LNCaP clone FGC (cell line): Measurements from ENCODE around the gene CCNH.

Experiments
- DNase-seq: peaks from one replicate; pipeline ENCODE4 v3.0.0-alpha.2; 2011; ENCODE audit warnings: low read depth
- H3K4me3 ChIP-seq: 2 replicates; pipeline ENCODE4 v1.5.1; 2011; ENCODE audit warnings: mild to moderate bottlenecking, low read depth, low read length, control low read depth
- TF ChIP-seq, protein P1 (sequence below): IDR thresholded peaks from 2 replicates; pipeline ENCODE4 v1.5.1; 2012; ENCODE audit warnings: mild to moderate bottlenecking; ENCODE audit not compliant: control insufficient read depth, insufficient read depth; ENCODE audit errors: extremely low read depth

Gene CCNH

DNA sequence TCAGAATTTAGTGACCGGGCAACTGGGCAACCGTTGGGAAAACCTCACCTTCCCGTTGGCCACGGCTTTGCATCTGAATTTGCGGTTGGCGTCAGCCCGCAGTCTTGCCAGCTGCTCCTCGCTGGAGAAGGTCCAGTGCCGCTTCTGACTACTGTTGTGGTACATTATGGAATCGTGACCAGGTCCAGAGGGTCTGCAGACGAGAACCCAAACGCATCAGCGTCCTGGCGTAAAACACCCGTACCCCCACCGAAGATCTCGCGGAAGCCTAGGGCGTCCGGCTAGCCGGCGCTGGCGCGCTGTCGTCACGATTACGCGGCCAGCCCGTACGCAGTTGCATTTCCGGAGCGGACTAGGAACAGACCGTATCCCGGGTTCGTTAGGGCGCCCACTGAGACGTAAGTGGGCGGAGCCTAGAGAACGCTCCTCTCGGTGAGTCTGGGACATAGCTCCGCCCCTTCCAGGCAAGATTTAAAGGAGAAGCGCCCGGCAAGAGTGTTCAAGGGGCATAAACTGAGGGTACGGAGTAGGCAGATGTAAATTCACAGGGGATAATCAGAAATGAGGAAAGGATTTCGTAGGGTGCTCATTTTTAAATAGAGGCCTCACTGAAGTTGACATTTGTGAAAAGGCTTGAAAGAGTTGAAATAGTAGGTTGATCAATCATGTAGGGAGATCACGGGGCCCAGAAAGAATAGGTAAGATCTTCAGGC is at the start of gene CCNH:
Gene CCNH (minus strand): TSS at position 301 of the 713 bp plus-strand sequence. CDS start 136 bp downstream, at position 165.
- TF ChIP-seq, protein P1, sequence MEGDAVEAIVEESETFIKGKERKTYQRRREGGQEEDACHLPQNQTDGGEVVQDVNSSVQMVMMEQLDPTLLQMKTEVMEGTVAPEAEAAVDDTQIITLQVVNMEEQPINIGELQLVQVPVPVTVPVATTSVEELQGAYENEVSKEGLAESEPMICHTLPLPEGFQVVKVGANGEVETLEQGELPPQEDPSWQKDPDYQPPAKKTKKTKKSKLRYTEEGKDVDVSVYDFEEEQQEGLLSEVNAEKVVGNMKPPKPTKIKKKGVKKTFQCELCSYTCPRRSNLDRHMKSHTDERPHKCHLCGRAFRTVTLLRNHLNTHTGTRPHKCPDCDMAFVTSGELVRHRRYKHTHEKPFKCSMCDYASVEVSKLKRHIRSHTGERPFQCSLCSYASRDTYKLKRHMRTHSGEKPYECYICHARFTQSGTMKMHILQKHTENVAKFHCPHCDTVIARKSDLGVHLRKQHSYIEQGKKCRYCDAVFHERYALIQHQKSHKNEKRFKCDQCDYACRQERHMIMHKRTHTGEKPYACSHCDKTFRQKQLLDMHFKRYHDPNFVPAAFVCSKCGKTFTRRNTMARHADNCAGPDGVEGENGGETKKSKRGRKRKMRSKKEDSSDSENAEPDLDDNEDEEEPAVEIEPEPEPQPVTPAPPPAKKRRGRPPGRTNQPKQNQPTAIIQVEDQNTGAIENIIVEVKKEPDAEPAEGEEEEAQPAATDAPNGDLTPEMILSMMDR = no peak
- H3K4me3 ChIP-seq = peak within 1 kb of the TSS; percentile 83
- DNase-seq = peak; percentile 95

DNA sequence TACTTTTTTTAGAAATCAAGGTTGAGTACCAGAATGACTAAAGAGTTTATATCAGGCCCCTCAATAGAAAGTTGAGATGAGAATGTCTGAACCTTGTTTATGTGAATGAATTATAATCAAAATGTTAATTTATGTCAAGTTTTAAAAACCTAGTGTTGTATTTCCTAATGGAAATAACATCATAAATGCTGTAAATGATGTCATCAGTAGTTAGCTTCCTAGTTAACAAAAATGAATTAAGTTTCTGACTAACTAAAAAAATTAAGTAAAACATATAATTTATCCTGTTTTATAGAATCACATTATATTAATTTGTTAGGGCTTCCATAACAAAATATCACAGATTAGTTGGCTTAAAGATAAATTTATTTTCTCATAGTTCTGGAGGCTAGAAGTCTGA is 45.0 kb upstream of the CCNH start:
- no peak for DNase-seq
- H3K4me3 ChIP-seq = no peak overlapping the region
- TF ChIP-seq, protein P1 = no peak

DNA sequence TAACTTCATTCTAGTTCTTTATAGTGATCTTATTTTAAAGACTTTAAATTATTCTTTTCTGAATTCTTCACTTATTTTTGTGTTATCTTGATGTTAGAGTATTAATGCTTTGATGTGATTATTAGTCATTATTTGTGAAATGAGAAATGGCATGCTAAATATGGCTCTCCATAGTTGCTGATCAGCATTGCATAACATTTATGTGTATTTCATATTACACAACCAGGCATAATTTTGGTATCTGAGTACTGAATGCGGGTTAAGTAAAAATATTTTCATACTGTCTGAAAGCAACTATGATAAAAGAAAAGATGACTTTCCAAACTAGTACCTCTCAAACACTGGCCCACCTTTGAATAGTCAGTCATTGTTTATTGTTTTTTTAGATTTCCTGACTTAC is 41.1 kb upstream of the CCNH start:
- DNase-seq = no peak
- H3K4me3 ChIP-seq = no peak overlapping the region
- TF ChIP-seq, protein P1 = no peak

DNA sequence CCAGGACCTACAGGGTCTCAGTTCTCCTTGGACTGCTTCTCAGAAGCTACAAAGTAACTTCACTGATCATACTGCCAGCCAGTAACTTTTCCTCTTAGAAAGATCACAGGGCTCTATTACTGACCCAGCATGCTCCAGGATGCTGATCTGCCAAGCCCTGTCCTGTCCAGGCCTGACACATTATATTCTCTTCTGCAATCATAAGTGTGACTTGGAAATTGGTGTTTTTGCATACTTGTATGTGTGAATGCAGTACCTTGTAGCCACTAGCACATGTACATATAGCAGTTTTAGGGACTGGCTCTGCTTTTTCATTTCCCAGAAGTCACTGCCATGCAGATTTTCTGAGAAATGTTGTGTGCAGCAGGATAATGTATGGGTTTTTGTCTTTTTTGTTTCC is 40.1 kb upstream of the CCNH start:
- no peak for DNase-seq
- no peak overlapping the region for H3K4me3 ChIP-seq
- TF ChIP-seq, protein P1 = no peak

DNA sequence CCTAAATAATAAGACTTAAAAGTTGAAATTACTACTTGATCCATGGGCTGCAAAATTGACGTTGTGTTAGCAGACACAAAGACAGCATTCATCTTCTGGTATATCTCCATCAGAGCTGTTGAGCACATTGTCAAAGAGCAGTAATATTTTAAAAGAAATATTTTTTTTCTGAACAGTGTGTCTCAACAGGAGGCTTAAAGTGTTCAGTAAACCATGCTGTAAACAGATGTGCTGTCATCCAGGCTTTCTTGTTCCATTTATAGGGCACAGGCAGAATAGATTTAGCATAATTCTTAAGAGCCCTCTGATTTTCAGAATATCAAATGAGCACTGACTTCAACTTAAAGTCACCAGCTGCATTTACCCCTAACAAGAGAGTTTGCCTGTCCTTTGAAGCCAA is 29.7 kb upstream of the CCNH start:
- H3K4me3 ChIP-seq = no peak overlapping the region
- TF ChIP-seq, protein P1 = no peak
- DNase-seq = no peak

DNA sequence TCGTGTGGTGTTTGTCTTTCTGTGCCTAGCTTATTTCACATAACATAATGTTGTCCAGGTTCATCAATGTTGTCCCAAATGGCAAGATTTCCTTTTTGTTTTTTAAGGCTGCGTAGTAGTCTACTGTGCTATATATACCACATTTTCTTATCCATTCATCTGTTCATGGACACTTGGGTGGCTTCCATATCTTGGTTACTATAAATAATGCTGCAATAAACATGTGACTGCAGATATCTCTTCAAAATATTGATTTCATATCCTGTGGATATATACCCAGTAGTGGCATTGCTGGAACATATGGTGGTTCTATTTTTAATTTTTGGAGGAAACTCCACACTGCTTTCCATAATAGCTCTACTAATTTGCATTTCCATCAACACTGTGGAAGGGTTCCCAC is 25.5 kb upstream of the CCNH start:
- TF ChIP-seq, protein P1 = no peak
- H3K4me3 ChIP-seq = no peak overlapping the region
- no peak for DNase-seq

DNA sequence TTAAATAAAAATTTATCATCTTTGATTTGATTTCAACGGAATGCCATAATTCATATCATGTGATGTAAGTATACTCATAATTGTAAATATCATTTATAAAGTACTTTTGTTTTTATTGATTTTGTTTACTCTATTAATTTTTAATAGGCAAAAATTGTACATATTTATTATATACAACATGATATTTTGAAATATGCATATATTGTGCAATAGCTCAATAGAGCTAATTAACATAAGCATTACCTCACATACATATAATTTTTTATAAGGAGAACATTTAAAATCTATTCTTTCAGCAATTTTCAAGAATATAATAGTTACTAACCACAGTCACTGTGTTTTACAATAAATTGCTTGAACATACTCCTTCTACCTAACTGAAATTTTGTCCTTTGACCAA is 25.0 kb upstream of the CCNH start:
- TF ChIP-seq, protein P1 = no peak
- H3K4me3 ChIP-seq = no peak overlapping the region

More for the DNA sequence above, 25.0 kb upstream of the CCNH start:
- DNase-seq = no peak
